Endothelial cell of umbilical vein (primary cell): ENCODE measurements around the gene ARMC7. TPM values are rescaled to one million over a fixed set of nuclear protein-coding genes. Genes with fewer than 3 reads are reported as not detected.

Source experiments
- BruUV-seq: library from RNA; stranded (reverse); fragments of 400-500 nt; replicated peaks from 2 replicates; lab custom pipeline; 2021; lab: Mats Ljungman, UMichigan
- CTCF ChIA-PET: fragments of 300-600, 350-600 bp; sonication (Branson Sonifier 250); formaldehyde crosslinking; loops from one replicate; lab custom pipeline; 2021; ENCODE audit warnings: antibody characterized with exemption, inconsistent platforms; lab: Charles Lee
- POLR2A ChIA-PET: fragments of 300-600, 350-600 bp; sonication (Branson Sonifier 250); formaldehyde crosslinking; loops from one replicate; lab custom pipeline; 2021; ENCODE audit warnings: antibody characterized with exemption, inconsistent platforms; lab: Charles Lee
- DNase-seq: peaks from one replicate; pipeline ENCODE4 v3.0.0-alpha.2; 2011; ENCODE audit warnings: low read depth, low spot score
- FAIRE-seq: peaks from 2 replicates; lab custom pipeline; 2011; peaks lifted over from hg19 to GRCh38; lab: Jason Lieb, UNC
- H2AFZ ChIP-seq: 2 replicates; pipeline ENCODE4 v1.6.0; 2012; ENCODE audit warnings: low read depth, low read length, control low read depth, inconsistent platforms
- H3K27ac ChIP-seq: 2 replicates; pipeline ENCODE4 v1.5.1; 2011; ENCODE audit warnings: low read depth, mild to moderate bottlenecking, control low read depth, low read length, moderate library complexity; ENCODE audit not compliant: insufficient read depth
- H3K27me3 ChIP-seq, 2 experiments: 2 replicates each; pipeline versions ENCODE4 v1.6.0 to v1.6.1; 2011; ENCODE audit warnings: low read length in 2 of 2, mixed read lengths in 1 of 2; ENCODE audit not compliant: control insufficient read depth in 2 of 2, insufficient read depth in 2 of 2
- H3K36me3 ChIP-seq, 2 experiments: 2 replicates in 1 of 2; 3 replicates in 1 of 2; pipeline ENCODE4 v1.5.1; 2011; ENCODE audit warnings: low read length in 2 of 2, mild to moderate bottlenecking in 1 of 2, moderate library complexity in 1 of 2; ENCODE audit not compliant: control insufficient read depth in 2 of 2, insufficient read depth in 2 of 2; ENCODE audit errors: extremely low read depth in 1 of 2
- H3K4me1 ChIP-seq: 3 replicates; pipeline ENCODE4 v1.5.1; 2011; ENCODE audit warnings: mild to moderate bottlenecking, low read length; ENCODE audit not compliant: control insufficient read depth, insufficient read depth; ENCODE audit errors: extremely low read depth
- H3K4me2 ChIP-seq: 2 replicates; pipeline ENCODE4 v1.6.1; 2011; ENCODE audit warnings: low read length, control low read depth, mixed read lengths; ENCODE audit not compliant: insufficient read depth
- H3K4me3 ChIP-seq, 3 experiments: fragments of 200-600 bp in 1 of 3; sonication (generic), shearing (Covaris generic) in 1 of 3; replicated peaks in 1 of 3; 2 replicates each; pipeline ENCODE4 v1.5.1; 2011 to 2016; ENCODE audit warnings: control low read depth in 3 of 3, low read length in 3 of 3, mild to moderate bottlenecking in 2 of 3, inconsistent platforms in 1 of 3, low read depth in 1 of 3, moderate library complexity in 1 of 3; ENCODE audit not compliant: insufficient read depth in 1 of 3
- H3K79me2 ChIP-seq: 2 replicates; pipeline ENCODE4 v1.6.0; 2012; ENCODE audit warnings: low read length, inconsistent platforms; ENCODE audit not compliant: control insufficient read depth, insufficient read depth
- H3K9ac ChIP-seq: replicated peaks from 2 replicates; pipeline ENCODE3; 2011; ENCODE audit warnings: low read length, control low read depth; ENCODE audit not compliant: insufficient read depth; ENCODE audit errors: extremely low read depth
- H3K9me1 ChIP-seq: replicated peaks from 3 replicates; pipeline ENCODE4 v1.6.0; 2011; ENCODE audit warnings: mild to moderate bottlenecking, low read length; ENCODE audit not compliant: control insufficient read depth, insufficient read depth; ENCODE audit errors: extremely low read depth
- H3K9me3 ChIP-seq: replicated peaks from 2 replicates; pipeline ENCODE4 v1.5.1; 2012; ENCODE audit warnings: low read length, inconsistent platforms; ENCODE audit not compliant: control insufficient read depth, insufficient read depth
- H4K20me1 ChIP-seq: replicated peaks from 2 replicates; pipeline ENCODE3; 2011; ENCODE audit warnings: mild to moderate bottlenecking, low read length; ENCODE audit not compliant: control insufficient read depth, insufficient read depth; ENCODE audit errors: extremely low read depth
- EZH2 ChIP-seq: IDR thresholded peaks from 2 replicates; pipeline ENCODE4 v1.6.1; 2012; ENCODE audit warnings: borderline replicate concordance, low read depth, mild to moderate bottlenecking, moderate library complexity, low read length, inconsistent platforms; ENCODE audit not compliant: severe bottlenecking
- FOS ChIP-seq: IDR thresholded peaks from 2 replicates; pipeline ENCODE4 v1.6.1; 2011; ENCODE audit warnings: mild to moderate bottlenecking, low read length, moderate library complexity, borderline replicate concordance; ENCODE audit not compliant: insufficient read depth
- GATA2 ChIP-seq: IDR thresholded peaks from 2 replicates; pipeline ENCODE4 v1.7.0; 2011; ENCODE audit warnings: low read depth, mild to moderate bottlenecking, moderate library complexity, mixed read lengths, low read length; ENCODE audit not compliant: insufficient read length, insufficient read depth
- JUN ChIP-seq: IDR thresholded peaks from 2 replicates; pipeline ENCODE4 v1.6.1; 2011; ENCODE audit warnings: borderline replicate concordance, low read depth; ENCODE audit not compliant: insufficient read length, insufficient read depth
- MYC ChIP-seq: IDR thresholded peaks from one replicate; pipeline ENCODE4 v1.6.1; 2011; ENCODE audit warnings: mild to moderate bottlenecking, low read depth, low read length
- POLR2A ChIP-seq: IDR thresholded peaks from 2 replicates; pipeline ENCODE4 v1.6.1; 2012; ENCODE audit warnings: low read depth, mild to moderate bottlenecking, control low read depth, low read length
- POLR2AphosphoS5 ChIP-seq: IDR thresholded peaks from 2 replicates; pipeline ENCODE4 v1.6.1; 2012; ENCODE audit warnings: low read depth, mild to moderate bottlenecking, control low read depth, low read length, moderate library complexity; ENCODE audit not compliant: insufficient read depth
- dilution Hi-C: fragments of 300-500 bp; cut with MboI; formaldehyde crosslinking; loops from one replicate; pipeline ENCODE4 v1.15.0; 2019; ENCODE audit warnings: low sequenced_read_pairs; ENCODE audit not compliant: extremely low pct_ligation_motif_present
- intact Hi-C: fragments of 100-400 bp; cut with micrococcal nuclease; formaldehyde crosslinking; loops from one replicate; pipeline ENCODE4 v1.10.0; 2022
- polyA plus RNA-seq, 4 experiments: library from polyadenylated mRNA; depleted of rRNA in 3 of 4; stranded (reverse) in 3 of 4; unstranded in 1 of 4; fragments of >200 nt; gene quantifications; 2 replicates each; pipeline versions ENCODE4 v1.2.1 to v1.2.3, GENCODE V29; 2011 to 2012; ENCODE audit warnings: missing spikeins in 1 of 4
- total RNA-seq: library from RNA; stranded (reverse); gene quantifications from 2 replicates; pipeline ENCODE4 v1.2.3, GENCODE V29; 2021
- TF ChIP-seq, protein P1 (sequence below): IDR thresholded peaks from 2 replicates; pipeline ENCODE4 v1.6.1; 2011; ENCODE audit not compliant: insufficient read depth, insufficient read length
- TF ChIP-seq, protein P2 (sequence below), 2 donors: IDR thresholded peaks; 1 replicate in 1 of 2; 2 replicates in 1 of 2; pipeline ENCODE4 v1.5.1; 2011; ENCODE audit warnings: low read length in 2 of 2, mild to moderate bottlenecking in 2 of 2, moderate library complexity in 2 of 2, control low read depth in 1 of 2, inconsistent platforms in 1 of 2, low read depth in 1 of 2; ENCODE audit not compliant: insufficient read depth in 1 of 2; ENCODE audit errors: extremely low read depth in 1 of 2

ARMC7 gene
- total and polyA plus RNA-seq, 2 donors (not counting 3 experiments of a cell fraction or from before 2014, with no cell fraction given) = 11.8 to 15.7 TPM

DNA sequence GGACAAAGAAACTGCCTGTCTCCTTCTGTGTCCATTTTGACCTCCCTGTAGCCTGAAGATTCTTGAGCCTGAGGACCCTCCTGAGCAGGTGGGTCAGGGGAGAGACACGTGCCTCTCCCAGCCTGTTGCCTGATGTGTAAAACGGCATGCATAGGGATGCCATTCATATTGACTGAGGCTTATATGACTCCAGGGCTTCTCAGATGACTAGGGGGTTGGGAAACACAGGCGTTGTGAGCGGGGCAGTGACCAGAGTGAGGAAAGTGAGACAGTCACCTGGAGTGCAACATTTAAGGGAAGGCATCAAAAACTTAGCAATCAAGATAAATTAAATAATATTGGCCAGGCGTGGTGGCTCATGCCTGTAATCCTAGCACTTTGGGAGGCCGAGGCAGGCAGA lies 27.1 kb upstream of the ARMC7 start:
- DNase-seq (no peak), FAIRE-seq (no peak)
- Histone ChIP-seq H3K36me3 (no peaks in the 10 kb centered on the region), H3K79me2 (no peaks in the 10 kb centered on the region), H3K9me3 (no peaks in the 10 kb centered on the region), H3K9ac (no peak overlapping the region), H3K4me2 (no peak overlapping the region), H3K27me3 (no peaks in the 10 kb centered on the region), H4K20me1 (no peaks in the 10 kb centered on the region), H2AFZ (no peak overlapping the region), H3K4me1 (peaks cover 27% of the 10 kb centered on the region), H3K9me1 (no peaks in the 10 kb centered on the region), H3K4me3 (no peak overlapping the region), H3K27ac (no peak overlapping the region)
- intact Hi-C loops (no loop called here), dilution Hi-C loops (no loop called here)
- BruUV-seq = no TSS peak
- no peak for TF ChIP-seq EZH2
- no peak for TF ChIP-seq POLR2A
- TF ChIP-seq, protein P1, sequence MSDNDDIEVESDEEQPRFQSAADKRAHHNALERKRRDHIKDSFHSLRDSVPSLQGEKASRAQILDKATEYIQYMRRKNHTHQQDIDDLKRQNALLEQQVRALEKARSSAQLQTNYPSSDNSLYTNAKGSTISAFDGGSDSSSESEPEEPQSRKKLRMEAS = no peak
- no peak for TF ChIP-seq POLR2AphosphoS5
- TF ChIP-seq, protein P2, sequence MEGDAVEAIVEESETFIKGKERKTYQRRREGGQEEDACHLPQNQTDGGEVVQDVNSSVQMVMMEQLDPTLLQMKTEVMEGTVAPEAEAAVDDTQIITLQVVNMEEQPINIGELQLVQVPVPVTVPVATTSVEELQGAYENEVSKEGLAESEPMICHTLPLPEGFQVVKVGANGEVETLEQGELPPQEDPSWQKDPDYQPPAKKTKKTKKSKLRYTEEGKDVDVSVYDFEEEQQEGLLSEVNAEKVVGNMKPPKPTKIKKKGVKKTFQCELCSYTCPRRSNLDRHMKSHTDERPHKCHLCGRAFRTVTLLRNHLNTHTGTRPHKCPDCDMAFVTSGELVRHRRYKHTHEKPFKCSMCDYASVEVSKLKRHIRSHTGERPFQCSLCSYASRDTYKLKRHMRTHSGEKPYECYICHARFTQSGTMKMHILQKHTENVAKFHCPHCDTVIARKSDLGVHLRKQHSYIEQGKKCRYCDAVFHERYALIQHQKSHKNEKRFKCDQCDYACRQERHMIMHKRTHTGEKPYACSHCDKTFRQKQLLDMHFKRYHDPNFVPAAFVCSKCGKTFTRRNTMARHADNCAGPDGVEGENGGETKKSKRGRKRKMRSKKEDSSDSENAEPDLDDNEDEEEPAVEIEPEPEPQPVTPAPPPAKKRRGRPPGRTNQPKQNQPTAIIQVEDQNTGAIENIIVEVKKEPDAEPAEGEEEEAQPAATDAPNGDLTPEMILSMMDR (IDR thresholded peaks at IDR 0.05; ENCODE audit: extremely low read depth in 1 of 2, insufficient read depth in 1 of 2, low read depth in 1 of 2, low read length in 2 of 2) = no peak
- no peak for TF ChIP-seq GATA2
- no peak for TF ChIP-seq JUN
- TF ChIP-seq MYC = no peak
- no peak for TF ChIP-seq FOS
- ChIA-PET CTCF (interaction anchor here (1.0 to 4.4 kb wide), 5 partner anchors 8 to 31 kb away, joined by 3 to 19 read pairs (median 4); no protein-coding TSS in a partner anchor), POLR2A (no interaction called here)
